Type B pancreatic cell (in vitro differentiated cells): ENCODE results near the gene AMDHD1. TPM values are rescaled to one million over a fixed set of nuclear protein-coding genes. Genes with fewer than 3 reads are reported as not detected.

ENCODE experiments used
- DNase-seq: peaks from one replicate; pipeline ENCODE4 v3.0.0; 2021; ENCODE audit warnings: mixed read lengths; ENCODE audit not compliant: unreplicated experiment; ENCODE audit errors: extremely low spot score
- H3K27ac Mint-ChIP-seq: 2 replicates; pipeline ENCODE4 v1.8.0; 2021; ENCODE audit warnings: mild to moderate bottlenecking, mixed read lengths
- H3K27me3 Mint-ChIP-seq: 2 replicates; pipeline ENCODE4 v1.8.0; 2021; ENCODE audit warnings: mixed read lengths
- H3K36me3 Mint-ChIP-seq: 2 replicates; pipeline ENCODE4 v1.8.0; 2021; ENCODE audit warnings: mixed read lengths
- H3K4me1 Mint-ChIP-seq: one replicate; pipeline ENCODE4 v1.8.0; 2021; ENCODE audit warnings: mixed read lengths; ENCODE audit not compliant: unreplicated experiment
- H3K4me3 Mint-ChIP-seq: 2 replicates; pipeline ENCODE4 v1.8.0; 2021; ENCODE audit warnings: mild to moderate bottlenecking, mixed read lengths
- H3K9me3 Mint-ChIP-seq: 2 replicates; pipeline ENCODE4 v1.8.0; 2021; ENCODE audit warnings: mixed read lengths
- total RNA-seq: library from RNA; stranded (reverse); gene quantifications from 2 replicates; pipeline ENCODE4 v1.2.1, GENCODE V29; 2021; ENCODE audit warnings: low replicate concordance
- TF ChIP-seq, protein P1 (sequence below): fragments of 200-600 bp; sonication (generic); conservative IDR thresholded peaks from 2 replicates; pipeline ENCODE4 v1.5.0; 2021; ENCODE audit warnings: antibody characterized with exemption, mild to moderate bottlenecking

The AMDHD1 gene
- total RNA-seq, 1 donor from 2014 or later = 1.0 TPM

DNA sequence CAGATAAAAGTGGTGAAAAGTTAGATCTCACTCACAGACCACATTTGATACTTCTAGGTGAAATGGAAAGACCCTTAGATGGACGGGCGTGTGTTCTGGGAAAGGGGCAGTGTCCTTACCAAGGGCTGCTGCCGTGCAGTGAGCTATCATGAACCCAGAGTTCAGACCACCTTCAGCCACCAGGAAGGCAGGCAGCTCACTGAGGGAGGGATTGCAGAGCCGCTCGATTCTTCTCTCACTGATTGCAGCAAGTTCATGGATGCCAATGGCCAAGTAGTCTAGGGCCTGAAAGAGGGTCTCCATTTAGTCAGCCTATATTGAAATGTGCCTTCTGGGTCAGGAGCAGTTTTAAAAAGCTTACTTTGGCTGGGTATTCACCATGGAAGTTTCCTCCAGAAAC, 37.3 kb downstream of the AMDHD1 start:
- Mint-ChIP-seq H3K4me3 (no peak overlapping the region), H3K4me1 (no peaks in the 10 kb centered on the region), H3K36me3 (no peaks in the 10 kb centered on the region), H3K27me3 (no peaks in the 10 kb centered on the region), H3K9me3 (no peaks in the 10 kb centered on the region), H3K27ac (no peak overlapping the region)
- DNase-seq = peak; percentile 34
- TF ChIP-seq, protein P1, sequence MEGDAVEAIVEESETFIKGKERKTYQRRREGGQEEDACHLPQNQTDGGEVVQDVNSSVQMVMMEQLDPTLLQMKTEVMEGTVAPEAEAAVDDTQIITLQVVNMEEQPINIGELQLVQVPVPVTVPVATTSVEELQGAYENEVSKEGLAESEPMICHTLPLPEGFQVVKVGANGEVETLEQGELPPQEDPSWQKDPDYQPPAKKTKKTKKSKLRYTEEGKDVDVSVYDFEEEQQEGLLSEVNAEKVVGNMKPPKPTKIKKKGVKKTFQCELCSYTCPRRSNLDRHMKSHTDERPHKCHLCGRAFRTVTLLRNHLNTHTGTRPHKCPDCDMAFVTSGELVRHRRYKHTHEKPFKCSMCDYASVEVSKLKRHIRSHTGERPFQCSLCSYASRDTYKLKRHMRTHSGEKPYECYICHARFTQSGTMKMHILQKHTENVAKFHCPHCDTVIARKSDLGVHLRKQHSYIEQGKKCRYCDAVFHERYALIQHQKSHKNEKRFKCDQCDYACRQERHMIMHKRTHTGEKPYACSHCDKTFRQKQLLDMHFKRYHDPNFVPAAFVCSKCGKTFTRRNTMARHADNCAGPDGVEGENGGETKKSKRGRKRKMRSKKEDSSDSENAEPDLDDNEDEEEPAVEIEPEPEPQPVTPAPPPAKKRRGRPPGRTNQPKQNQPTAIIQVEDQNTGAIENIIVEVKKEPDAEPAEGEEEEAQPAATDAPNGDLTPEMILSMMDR = no peak

- DNase-seq = no peak
- Mint-ChIP-seq H3K4me3 (no peak overlapping the region), H3K36me3 (no peaks in the 10 kb centered on the region), H3K27me3 (no peaks in the 10 kb centered on the region), H3K9me3 (no peaks in the 10 kb centered on the region), H3K27ac (no peak overlapping the region), H3K4me1 (peaks cover 12% of the 10 kb centered on the region)
- TF ChIP-seq, protein P1 = no peak
These were observed 39.5 kb downstream of the AMDHD1 start for GRCh38 chr12:95982602-95983001.

GRCh38 chr12:95984682-95985081, 41.6 kb downstream of the AMDHD1 start:
- H3K9me3 Mint-ChIP-seq = no peaks in the 10 kb centered on the region
- H3K4me3 Mint-ChIP-seq = no peak overlapping the region
- DNase-seq = no peak
- H3K27me3 Mint-ChIP-seq = no peaks in the 10 kb centered on the region
- TF ChIP-seq, protein P1 = no peak
- no peak overlapping the region for H3K27ac Mint-ChIP-seq
- H3K4me1 Mint-ChIP-seq = peaks cover 19% of the 10 kb centered on the region
- no peaks in the 10 kb centered on the region for H3K36me3 Mint-ChIP-seq

DNA sequence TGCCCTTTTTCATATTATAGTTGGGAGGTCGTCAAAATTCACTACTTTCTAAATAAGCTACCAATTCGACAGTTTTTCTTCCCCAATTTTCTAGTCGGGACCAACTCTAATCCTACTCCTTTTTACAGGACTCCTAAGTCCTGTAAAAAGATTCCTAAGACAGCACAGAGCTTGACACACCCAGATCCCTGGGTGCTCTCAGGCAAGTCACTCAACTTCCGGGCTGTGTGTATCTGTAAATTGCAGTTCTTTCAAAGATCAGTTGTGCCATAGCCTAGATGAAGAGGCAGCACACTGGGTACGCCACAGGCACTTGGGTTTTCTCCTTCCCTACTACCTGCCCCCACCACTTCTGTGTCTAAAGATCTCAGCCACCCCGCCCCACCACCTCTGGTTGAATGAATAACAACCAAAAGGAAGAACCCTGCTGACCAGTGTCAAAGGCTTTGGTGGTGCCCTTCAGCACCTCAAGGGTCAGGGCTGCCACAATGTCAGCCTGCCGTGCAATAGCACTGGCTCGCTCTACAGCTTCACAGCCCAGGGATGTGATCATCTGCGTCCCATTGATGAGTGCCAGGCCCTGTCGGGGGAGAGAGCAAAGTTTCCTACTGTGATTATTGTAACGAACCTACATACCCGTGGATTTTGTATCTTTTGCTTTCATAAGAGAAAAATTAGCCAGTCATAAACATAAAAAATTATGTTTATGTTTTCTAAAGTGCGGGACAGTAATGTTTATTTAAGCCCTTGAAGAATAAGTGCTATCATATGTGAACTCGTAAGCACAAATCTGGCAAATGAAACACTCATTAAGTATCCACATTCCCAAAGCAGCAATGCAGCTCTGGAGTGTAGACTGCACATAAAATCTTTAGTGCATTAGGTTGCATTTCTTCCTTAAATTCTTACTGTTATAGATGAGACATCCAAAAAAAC, 43.8 kb downstream of the AMDHD1 start:
- DNase-seq = no peak
- Mint-ChIP-seq H3K27ac (no peak overlapping the region), H3K4me3 (no peak overlapping the region), H3K4me1 (peaks cover 19% of the 10 kb centered on the region), H3K27me3 (peaks cover 2% of the 10 kb centered on the region), H3K36me3 (no peaks in the 10 kb centered on the region), H3K9me3 (no peaks in the 10 kb centered on the region)
- TF ChIP-seq, protein P1 = no peak

DNA sequence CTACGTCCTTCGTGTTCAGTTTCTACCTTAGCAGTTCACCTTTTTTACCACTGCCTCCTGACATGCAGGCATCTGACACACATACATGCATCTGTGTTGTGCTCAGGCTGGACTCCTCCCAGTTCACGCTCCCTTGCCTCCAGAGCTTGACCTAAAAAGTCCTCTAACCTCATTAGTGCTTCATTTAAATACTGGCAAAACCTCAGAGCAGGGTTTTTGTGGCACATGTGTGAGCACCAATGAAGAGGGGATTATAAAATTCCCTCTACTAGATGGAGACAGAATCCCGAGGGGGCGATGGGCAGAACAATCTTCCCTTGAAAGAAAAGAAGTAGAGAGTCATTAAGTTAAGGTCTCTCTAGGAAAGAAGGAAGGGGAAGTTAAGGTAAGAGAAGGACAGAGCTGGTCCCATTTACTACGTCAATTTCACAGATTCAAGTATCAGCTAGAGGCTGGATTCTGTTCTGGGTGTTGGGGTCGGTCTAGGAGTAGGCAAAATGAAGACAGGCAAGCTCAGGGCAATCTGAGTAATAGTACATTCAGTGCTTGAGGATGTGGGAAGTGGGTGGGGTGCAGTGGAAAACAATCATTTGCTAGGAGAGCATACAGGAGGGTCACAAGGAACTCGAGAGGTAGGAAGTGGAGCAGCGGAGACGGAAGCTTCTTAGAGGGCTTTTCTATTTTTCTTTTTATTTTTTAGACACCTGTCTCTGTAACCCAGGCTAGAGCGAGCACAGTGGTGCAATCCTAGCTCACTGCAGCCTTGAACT, 45.6 kb downstream of the AMDHD1 start:
- Mint-ChIP-seq H3K4me3 (no peak overlapping the region), H3K4me1 (peaks cover 19% of the 10 kb centered on the region), H3K27ac (no peak overlapping the region), H3K9me3 (no peaks in the 10 kb centered on the region), H3K27me3 (peaks cover 8% of the 10 kb centered on the region), H3K36me3 (no peaks in the 10 kb centered on the region)
- TF ChIP-seq, protein P1 = no peak
- no peak for DNase-seq
